Left kidney (tissue), 2 donors: ENCODE data around the gene HBQ1. TPM values are rescaled to one million over a fixed set of nuclear protein-coding genes. Genes with fewer than 3 reads are reported as not detected.
A peak's percentile ranks its signal among the peaks of the same experiment; 100 is the strongest.
"Not testable (repeated sequence)": the region's sequence is repeated elsewhere in the genome, so short reads cannot be mapped to it uniquely, and the experiment has no call there.

Experiments used
- DNase-seq: peaks from one replicate; pipeline ENCODE4 v3.0.0-alpha.2; 2013
- polyA plus RNA-seq: library from polyadenylated mRNA; unstranded; fragments of 120-200 nt; gene quantifications from one replicate; pipeline ENCODE4 v1.2.1, GENCODE V29; 2013; ENCODE audit not compliant: insufficient read length

HBQ1 gene
- polyA plus RNA-seq, 1 donor: not detected

DNA sequence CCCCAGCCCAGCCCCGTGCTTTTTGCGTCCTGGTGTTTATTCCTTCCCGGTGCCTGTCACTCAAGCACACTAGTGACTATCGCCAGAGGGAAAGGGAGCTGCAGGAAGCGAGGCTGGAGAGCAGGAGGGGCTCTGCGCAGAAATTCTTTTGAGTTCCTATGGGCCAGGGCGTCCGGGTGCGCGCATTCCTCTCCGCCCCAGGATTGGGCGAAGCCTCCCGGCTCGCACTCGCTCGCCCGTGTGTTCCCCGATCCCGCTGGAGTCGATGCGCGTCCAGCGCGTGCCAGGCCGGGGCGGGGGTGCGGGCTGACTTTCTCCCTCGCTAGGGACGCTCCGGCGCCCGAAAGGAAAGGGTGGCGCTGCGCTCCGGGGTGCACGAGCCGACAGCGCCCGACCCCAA is 4.3 kb upstream of the HBQ1 start:
- DNase-seq: not testable (repeated sequence)

DNA sequence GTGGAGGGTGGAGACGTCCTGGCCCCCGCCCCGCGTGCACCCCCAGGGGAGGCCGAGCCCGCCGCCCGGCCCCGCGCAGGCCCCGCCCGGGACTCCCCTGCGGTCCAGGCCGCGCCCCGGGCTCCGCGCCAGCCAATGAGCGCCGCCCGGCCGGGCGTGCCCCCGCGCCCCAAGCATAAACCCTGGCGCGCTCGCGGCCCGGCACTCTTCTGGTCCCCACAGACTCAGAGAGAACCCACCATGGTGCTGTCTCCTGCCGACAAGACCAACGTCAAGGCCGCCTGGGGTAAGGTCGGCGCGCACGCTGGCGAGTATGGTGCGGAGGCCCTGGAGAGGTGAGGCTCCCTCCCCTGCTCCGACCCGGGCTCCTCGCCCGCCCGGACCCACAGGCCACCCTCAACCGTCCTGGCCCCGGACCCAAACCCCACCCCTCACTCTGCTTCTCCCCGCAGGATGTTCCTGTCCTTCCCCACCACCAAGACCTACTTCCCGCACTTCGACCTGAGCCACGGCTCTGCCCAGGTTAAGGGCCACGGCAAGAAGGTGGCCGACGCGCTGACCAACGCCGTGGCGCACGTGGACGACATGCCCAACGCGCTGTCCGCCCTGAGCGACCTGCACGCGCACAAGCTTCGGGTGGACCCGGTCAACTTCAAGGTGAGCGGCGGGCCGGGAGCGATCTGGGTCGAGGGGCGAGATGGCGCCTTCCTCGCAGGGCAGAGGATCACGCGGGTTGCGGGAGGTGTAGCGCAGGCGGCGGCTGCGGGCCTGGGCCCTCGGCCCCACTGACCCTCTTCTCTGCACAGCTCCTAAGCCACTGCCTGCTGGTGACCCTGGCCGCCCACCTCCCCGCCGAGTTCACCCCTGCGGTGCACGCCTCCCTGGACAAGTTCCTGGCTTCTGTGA is 3.5 kb upstream of the HBQ1 start, which contains the start of gene HBA1:
HBA1 (plus strand) TSS at position 204 of the 906 bp plus-strand sequence; CDS start at position 241, 37 bp downstream.
- DNase-seq: not testable (repeated sequence)

DNA sequence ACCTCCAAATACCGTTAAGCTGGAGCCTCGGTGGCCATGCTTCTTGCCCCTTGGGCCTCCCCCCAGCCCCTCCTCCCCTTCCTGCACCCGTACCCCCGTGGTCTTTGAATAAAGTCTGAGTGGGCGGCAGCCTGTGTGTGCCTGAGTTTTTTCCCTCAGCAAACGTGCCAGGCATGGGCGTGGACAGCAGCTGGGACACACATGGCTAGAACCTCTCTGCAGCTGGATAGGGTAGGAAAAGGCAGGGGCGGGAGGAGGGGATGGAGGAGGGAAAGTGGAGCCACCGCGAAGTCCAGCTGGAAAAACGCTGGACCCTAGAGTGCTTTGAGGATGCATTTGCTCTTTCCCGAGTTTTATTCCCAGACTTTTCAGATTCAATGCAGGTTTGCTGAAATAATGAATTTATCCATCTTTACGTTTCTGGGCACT is 2.9 kb upstream of the HBQ1 start:
- DNase-seq: no peak

DNA sequence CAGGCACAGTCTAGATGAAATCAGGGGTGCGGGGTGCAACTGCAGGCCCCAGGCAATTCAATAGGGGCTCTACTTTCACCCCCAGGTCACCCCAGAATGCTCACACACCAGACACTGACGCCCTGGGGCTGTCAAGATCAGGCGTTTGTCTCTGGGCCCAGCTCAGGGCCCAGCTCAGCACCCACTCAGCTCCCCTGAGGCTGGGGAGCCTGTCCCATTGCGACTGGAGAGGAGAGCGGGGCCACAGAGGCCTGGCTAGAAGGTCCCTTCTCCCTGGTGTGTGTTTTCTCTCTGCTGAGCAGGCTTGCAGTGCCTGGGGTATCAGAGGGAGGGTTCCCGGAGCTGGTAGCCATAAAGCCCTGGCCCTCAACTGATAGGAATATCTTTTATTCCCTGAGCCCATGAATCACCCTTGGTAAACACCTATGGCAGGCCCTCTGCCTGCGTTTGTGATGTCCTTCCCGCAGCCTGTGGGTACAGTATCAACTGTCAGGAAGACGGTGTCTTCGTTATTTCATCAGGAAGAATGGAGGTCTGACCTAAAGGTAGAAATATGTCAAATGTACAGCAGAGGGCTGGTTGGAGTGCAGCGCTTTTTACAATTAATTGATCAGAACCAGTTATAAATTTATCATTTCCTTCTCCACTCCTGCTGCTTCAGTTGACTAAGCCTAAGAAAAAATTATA is 2.1 kb upstream of the HBQ1 start:
- no peak for DNase-seq

DNA sequence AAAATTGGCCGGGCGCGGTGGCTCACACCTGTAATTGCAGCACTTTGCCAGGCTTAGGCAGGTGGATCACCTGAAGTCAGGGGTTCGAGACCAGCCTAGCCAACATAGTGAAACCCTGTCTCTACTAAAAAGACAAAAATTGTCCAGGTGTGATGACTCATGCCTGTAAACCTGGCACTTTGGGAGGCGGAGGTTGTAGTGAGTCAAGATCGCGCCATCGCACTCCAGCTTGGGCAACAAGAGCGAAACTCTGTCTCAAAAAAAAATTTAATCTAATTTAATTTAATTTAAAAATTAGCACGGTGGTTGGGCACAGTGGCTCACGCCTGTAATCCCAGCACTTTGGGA is 1.6 kb upstream of the HBQ1 start:
- DNase-seq: no peak

DNA sequence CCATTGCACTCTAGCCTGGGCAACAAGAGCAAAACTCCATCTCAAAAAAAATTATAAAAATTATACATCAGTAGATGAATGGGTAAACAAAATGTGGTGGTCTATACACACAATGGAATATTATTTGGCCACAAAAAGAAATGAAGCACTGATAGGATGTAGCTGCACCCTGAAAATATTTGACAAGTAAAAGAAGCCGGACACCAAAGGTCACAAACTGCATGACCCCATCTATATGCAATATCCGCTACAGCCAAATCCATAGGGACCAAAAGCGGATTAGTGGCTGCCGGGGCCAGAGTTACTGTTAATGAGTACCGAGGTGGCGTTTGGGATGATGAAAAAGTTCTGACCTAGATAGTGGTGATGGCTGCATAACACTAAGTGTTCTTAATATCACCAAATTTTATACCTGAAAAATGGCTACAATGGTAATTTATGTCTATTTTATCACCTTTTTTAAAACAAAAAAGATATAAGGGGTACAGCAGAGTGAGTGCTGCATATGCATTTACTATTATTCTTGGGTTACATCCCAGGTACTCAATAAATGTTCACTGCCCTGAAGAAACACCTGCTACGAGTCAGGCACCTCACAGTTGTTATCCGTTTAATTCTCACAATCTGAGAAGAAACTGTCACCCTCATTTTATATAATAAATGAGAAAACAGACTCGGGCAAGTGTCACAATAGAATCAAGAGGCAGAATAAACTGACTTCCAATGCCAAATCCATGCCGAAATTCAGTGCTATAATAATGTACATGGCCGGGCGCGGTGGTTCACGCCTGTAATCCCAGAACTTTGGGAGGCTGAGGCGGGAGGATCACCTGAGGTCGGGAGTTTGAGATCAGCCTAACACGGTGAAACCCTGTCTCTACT is 807 bp upstream of the HBQ1 start:
- DNase-seq: no peak

DNA sequence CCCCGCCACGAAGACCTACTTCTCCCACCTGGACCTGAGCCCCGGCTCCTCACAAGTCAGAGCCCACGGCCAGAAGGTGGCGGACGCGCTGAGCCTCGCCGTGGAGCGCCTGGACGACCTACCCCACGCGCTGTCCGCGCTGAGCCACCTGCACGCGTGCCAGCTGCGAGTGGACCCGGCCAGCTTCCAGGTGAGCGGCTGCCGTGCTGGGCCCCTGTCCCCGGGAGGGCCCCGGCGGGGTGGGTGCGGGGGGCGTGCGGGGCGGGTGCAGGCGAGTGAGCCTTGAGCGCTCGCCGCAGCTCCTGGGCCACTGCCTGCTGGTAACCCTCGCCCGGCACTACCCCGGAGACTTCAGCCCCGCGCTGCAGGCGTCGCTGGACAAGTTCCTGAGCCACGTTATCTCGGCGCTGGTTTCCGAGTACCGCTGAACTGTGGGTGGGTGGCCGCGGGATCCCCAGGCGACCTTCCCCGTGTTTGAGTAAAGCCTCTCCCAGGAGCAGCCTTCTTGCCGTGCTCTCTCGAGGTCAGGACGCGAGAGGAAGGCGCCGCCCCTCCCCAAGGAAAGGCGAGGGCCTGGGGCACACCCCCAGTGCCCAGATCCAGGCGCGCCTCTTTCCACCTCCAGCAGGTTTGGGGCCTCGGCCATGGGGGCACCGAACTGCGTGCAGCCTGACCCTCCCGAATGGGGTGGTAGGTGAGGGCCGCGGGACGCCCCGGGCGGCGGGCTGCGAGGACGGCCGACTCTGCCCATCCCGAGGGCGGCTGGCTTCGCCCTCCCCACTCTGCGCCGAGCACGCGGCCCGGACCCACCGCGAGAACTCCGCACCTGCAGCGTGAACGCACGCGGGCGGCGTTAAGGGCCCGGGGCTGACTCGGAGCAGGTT is 664 bp downstream of the HBQ1 start:
- DNase-seq: peak; percentile 55

DNA sequence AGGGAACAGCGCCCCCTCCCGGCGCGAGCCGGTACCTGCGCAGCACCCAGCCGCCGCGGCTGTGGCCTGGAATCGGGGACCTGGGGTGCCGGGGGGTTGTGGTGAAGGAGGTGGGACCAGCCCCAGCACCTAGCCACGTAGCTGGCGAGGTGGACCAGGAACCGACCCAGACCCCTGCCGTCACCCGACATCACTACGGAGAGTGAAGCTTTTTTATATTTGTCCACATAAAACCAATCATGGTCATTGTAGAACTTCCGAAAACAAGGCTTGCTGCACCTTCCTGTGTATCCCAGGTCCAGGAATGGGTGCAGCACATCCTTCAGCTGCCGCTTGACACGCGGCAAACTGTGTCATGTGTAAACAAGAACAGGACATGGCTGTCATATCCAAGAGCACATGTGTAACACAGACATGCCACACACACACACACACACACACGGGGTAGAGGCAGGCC is 1.3 kb downstream of the HBQ1 start:
- no peak for DNase-seq

DNA sequence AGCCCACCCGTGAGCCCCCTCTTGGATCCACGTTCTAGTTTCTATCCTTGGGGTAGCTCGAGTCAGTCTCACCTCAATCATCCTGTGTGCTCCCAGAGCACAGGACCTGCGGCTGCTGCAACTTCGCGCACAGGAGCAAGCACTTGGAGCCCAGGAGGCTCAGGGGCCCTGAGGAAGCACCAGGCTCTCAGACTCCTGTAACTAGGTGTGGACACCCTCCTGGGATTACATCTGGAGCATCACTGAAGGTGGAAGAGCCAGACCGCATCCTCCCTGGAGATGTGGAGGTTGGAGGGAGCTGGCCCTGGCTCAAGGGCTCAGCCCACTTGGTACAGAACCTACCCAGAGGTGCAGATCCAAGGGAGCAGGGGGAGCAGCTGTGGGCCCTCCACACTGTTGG is 2.7 kb downstream of the HBQ1 start:
- DNase-seq: no peak

DNA sequence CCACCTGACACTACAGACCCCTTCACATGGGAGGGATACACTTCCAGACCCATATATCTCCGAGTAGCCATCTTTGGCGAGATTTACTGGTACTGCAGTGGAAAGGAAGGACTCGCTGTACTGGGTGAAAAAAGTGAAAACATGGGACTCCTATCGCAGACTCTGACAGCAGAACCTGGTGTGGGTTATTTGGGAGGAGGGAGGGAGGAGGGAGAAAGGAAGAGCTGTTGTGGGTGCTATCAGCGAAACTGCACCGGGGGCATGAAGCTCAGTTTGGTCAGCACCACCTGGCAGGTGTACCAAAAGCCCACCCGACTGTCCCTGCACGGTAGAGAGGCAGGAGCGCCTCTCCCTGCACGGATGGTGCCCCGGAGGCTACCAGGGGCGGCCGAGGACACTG is 5.0 kb downstream of the HBQ1 start:
- DNase-seq: no peak

DNA sequence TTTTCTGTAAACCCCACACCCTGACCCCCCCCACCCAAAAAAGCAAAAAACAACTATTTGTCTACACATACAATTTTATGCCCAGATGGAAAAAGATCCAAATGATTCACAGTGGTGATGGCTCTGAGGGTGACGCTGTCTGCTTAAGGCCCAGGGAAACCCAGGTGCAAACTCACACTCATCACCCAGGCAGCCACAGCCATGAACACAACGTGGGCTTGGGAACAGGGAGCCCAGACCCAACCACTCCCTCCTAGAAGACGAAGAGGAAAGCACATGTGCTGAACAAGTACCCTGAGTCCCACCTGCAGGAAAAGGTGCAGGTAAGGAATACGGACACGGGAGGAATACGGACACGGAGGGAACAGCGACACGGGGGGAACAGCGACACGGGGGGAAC is 5.4 kb downstream of the HBQ1 start:
- no peak for DNase-seq

DNA sequence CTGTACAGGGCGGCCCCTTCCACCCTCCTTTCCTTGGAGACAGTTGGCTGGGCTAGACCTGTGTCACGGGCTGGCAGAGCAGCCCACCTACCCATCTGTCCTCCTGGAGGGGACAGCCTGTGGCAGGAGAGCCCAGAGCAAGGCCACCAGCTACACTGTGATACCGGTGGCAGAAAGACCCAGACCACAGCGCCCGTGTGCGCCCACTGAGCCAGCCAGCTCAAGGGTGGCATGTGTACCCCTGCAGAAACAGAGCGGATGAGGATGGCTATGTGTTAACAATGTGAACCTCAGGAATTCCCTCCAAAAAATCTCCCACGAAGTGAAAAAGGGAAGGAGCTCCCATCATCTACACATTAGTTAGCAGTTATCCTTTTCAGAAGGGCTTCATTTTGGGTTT is 7.1 kb downstream of the HBQ1 start:
- no peak for DNase-seq

DNA sequence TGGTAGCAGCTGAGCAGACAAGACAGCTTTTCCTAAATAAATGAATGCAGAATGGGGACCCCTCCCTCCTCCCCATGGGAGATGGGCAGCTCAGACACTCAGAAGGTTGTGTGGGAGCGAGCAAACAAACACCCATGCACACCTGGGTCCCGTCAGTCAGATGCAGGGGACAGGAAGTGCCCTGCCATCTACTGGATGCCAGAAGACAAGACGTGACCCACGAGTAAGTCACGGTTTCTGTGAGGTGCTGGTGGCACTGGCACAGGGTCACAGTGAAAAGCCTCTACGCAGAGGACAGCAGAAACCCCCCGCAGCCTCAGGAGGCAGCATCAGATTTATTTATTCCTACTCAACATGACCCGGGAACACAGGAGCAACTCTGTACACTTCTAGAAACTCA is 8.4 kb downstream of the HBQ1 start:
- DNase-seq: no peak

DNA sequence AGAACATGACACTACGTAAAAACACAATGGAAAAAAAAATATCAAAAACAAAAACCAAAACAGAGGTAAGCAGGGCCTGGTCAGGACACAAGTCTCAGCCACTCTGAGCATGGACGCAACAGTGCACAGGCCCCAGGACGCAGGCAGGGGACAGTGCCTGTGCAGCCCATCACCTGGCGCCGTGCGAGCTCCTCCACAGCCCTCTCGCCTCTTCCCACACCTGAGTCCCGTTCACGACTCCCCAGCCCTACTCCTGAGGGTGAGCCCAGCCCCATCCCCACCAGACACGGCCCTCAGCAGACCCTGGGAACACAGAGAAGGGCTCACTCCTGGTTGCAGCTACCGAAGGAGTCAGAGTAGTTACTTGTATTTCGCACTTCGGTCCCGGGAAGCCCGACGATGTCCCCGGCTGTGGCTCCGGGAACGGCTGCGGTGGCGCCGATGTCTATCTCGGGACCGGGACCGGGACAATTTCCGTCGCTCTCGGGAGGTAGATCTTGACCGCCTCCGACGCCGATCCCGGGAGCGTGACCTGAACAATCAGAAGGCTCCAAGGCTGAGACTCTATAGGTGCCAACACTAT is 9.4 kb downstream of the HBQ1 start:
- DNase-seq: no peak

DNA sequence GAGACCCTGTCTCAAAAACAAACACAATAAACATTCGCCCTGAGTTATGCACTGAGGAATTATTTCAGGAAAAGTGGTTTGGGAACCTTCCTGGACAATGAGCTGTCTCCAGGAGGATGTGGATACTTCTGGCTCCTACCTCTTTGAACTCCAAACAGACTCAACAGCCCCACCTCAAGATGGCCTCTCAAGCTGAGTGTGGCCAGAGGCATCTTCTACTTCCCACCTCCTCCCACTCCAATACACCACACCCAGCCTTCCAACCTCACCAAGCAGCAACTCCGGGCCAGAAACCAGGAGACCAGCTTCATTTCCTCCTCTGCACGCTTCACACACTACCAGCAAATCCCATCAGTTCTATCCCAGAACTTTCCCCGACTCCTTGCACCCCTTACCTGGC is 11.6 kb downstream of the HBQ1 start:
- DNase-seq: no peak

DNA sequence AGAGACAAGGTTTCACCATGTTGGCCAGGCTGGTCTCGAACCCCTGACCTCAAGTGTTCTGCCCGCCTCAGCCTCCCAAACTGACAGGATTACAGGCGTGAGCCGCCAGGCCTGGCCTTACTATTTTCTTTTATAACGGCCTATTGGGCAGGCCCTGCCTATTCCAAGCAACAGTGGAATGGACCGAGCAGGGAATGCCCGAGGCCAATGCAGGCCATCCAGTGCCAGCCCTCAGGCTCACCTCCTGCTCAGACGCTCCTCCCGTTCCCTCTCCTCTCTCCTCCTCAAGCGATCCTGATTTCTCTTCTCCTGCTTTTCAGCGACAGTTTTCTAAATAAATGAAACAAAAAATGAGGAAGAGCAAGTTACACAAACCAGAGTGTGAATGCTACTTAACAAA is 12.4 kb downstream of the HBQ1 start:
- DNase-seq: no peak

DNA sequence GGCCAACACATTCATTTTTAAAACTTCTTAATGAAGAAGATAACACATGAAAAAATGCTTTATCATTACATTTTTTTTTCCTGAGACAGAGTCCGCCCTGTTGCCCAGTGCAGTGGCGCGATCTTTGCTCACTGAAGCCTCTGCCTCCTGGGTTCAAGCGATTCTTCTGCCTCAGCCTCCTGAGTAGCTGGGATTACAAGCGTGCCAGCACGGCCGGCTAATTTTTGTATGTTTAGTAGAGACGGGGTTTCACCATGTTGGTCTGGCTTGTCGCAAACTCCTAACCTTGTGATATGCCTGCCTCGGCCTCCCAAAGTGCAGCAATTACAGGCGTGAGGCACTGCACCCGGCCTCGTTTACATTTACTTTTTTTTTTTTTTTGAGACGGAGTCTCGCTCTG is 13.2 kb downstream of the HBQ1 start:
- DNase-seq: no peak

DNA sequence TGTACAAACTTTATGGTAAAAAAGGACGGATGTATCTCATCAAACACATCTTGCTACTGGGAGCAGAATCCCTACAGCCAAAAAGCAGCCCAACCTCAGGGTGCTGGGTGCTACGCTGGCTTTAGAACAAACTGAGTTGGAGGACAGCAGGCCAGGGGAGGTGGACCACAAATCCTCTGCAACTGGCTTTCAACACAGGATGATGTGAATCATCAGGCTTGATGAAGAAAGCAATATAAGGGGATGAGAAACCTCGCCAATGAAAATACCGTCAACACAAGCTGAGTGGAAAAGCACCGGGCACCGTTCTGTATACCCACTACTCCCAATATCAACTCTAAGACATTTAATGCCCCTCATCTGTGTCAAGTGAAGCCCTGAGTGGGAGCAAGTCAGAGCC is 14.3 kb downstream of the HBQ1 start:
- DNase-seq: no peak

DNA sequence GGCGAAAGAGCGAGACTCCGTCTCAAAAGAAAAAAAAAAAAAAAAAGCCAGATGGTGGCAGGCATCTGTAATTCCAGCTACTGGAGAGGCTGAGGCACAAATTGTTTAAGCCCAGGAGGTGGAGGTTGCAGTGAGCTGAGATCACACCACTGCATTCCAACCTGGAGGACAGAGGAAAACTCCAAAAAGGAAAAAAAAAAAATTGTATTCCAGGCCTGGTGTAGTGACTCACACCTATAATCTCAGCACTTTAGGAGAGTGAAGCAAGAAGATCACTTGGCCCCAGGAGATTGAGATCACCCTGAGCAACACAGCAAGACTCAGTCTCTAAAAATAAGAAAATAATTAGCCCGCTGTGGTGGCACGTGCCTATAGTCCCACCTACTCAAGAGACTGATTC is 20.1 kb downstream of the HBQ1 start:
- no peak for DNase-seq

DNA sequence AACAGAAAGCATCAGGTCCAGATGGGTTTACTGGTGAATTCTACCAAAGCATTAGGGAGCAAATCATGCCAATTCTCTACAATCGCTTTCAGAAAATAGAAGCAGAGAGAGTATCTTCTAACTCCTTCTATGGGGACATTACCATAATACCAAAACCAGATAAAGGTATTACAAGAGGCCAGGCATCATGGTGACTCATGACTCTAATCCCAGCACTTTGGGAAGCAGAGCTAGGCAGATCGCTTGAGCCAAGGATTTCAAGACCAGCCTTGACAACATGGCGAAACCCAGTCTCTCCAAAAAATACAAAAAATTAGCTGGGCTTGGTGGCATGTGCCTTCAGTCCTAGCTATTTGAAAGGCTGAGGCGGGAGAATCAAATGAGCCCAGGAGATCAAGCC is 23.0 kb downstream of the HBQ1 start:
- DNase-seq: no peak

DNA sequence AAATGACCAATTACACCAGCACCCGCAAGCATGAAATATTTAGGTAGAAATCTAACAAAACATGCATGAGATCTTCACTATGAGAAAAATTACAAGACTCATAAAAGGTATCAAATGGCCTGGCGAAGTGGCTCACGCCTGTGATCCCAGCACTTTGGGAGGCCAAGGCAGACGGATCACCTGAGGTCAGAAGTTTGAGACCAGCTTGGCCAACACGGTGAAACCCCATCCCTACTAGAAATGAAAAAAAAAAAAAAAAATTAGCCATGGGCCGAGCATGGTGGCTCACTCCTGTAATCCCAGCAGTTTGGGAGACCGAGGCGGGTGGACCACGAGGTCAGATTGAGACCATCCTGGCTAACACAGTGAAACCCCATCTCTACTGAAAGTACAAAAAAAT is 23.8 kb downstream of the HBQ1 start:
- not testable (repeated sequence) for DNase-seq
